DOHH2 (cell line): ENCODE measurements around the gene ADGRG4.

Experiments used
- EZH2phosphoT487 ChIP-seq: fragments of 200-600 bp; sonication (generic); IDR thresholded peaks from 2 replicates; pipeline ENCODE4 v1.6.1; 2017; ENCODE audit warnings: borderline replicate concordance, mild to moderate bottlenecking, antibody characterized with exemption, low read length, moderate library complexity, mixed read lengths
- TF ChIP-seq, protein P1 (sequence below): fragments of 200-600 bp; sonication (generic); IDR thresholded peaks from one replicate; pipeline ENCODE4 v1.5.1; 2014; ENCODE audit warnings: antibody characterized with exemption, mild to moderate bottlenecking, low read depth, low read length; ENCODE audit not compliant: poor library complexity, severe bottlenecking

DNA sequence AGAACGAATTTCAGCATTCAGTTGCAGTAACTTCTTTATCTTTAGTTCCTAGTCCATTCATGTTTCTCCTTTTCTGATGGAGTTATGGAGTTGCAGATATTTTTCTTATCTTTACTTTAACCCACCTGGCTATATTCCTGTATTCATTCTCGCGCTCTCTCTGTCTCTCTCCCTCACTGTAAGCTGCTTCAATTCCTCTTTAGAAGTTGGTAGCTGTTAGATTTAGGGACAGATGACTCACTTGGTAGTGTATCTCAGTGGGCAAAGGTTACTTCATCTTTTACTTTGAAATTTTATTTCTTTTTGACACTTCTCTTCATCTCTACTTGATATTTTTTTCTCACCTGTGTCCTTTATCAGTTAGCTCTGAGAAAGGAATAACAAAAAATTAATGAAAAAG is 137.4 kb downstream of the ADGRG4 start:
- TF ChIP-seq, protein P1, sequence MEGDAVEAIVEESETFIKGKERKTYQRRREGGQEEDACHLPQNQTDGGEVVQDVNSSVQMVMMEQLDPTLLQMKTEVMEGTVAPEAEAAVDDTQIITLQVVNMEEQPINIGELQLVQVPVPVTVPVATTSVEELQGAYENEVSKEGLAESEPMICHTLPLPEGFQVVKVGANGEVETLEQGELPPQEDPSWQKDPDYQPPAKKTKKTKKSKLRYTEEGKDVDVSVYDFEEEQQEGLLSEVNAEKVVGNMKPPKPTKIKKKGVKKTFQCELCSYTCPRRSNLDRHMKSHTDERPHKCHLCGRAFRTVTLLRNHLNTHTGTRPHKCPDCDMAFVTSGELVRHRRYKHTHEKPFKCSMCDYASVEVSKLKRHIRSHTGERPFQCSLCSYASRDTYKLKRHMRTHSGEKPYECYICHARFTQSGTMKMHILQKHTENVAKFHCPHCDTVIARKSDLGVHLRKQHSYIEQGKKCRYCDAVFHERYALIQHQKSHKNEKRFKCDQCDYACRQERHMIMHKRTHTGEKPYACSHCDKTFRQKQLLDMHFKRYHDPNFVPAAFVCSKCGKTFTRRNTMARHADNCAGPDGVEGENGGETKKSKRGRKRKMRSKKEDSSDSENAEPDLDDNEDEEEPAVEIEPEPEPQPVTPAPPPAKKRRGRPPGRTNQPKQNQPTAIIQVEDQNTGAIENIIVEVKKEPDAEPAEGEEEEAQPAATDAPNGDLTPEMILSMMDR = no peak
- TF ChIP-seq EZH2phosphoT487 = no peak
